ENCODE results near the gene SULT1A2. TPM values are rescaled to one million over a fixed set of nuclear protein-coding genes. Genes with fewer than 3 reads are reported as not detected.
A peak's percentile ranks its signal among the peaks of the same experiment; 100 is the strongest.
"Not testable (repeated sequence)": the region's sequence is repeated elsewhere in the genome, so short reads cannot be mapped to it uniquely, and the experiment has no call there.

The SULT1A2 gene
- total RNA-seq, 6 donors from 2014 or later = 5.7 to 40.8 (median 17.5) TPM

GRCh38 chr16:28621481-28622155 lies 24.8 kb upstream of the SULT1A2 start:
- H3K9me3 ChIP-seq = no peaks in the 10 kb centered on the region
- DNase-seq = no peak
- TF ChIP-seq EP300 (IDR thresholded peaks at IDR 0.05) (no peak), POLR2A (IDR thresholded peaks at IDR 0.05) (no peak), CTCF (IDR thresholded peaks at IDR 0.05) (no peak), POLR2AphosphoS5 (IDR thresholded peaks at IDR 0.05) (no peak)
- no peak for ATAC-seq (ENCODE audit: low FRiP score in 2 of 2)
- no peaks in the 10 kb centered on the region for H3K36me3 ChIP-seq
- no peaks in the 10 kb centered on the region for H3K27me3 ChIP-seq
- WGBS, 2 donors = 78 to 84% methylated on average over 7 of the region's 7 CpGs
- H3K4me3 ChIP-seq = no peak overlapping the region
- H3K4me1 ChIP-seq = peaks cover 0 to 27% (median 8%) of the 10 kb centered on the region in 4 donors
- H3K27ac ChIP-seq = no peak overlapping the region

DNA sequence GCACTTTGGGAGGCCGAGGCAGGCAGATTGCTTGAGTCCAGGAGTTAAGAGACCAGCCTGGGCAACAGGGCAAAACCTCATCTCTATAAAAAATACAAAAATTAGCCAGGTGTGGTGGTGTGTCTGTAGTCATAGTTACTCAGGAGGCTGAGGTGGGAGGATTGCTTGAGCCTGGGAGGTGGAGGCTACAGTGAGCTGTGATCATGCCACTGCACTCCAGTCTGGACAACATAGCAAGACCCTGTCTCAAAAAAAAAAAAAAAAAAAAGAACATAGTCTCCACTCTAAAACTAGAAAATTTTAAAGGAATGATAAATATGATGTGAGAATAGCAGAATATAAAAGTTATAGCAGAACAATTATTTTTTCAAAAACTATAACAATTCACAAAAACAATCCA lies 23.5 kb upstream of the SULT1A2 start:
- ATAC-seq (ENCODE audit: low FRiP score in 2 of 2); H3K4me3 ChIP-seq; DNase-seq; H3K27ac ChIP-seq; H3K36me3 ChIP-seq; H3K27me3 ChIP-seq; H3K9me3 ChIP-seq: not testable (repeated sequence)
- WGBS, 2 donors = 81 to 95% methylated on average over 1 of the region's 1 CpG
- peaks cover 0 to 27% (median 8%) of the 10 kb centered on the region in 4 donors for H3K4me1 ChIP-seq

DNA sequence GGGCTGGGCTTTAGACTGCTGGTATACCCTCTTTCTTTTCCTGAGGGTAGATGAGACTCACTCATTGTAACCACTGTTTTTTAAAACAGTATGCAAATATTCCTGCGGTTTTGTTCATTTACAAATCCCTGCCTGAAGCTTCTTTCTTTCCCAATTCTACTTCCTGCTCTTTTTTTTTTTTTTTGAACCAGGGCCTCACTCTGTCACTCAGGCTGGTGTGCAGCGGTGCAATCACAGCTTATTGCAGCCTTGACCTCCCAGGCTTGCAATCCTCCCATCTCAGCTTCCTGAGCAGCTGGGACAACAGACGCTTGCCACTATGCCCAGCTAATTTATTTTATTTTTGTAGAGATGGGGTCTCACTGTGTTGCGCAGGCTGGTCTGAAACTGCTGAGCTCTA lies 21.0 kb upstream of the SULT1A2 start:
- H3K36me3 ChIP-seq = no peaks in the 10 kb centered on the region
- TF ChIP-seq POLR2A (IDR thresholded peaks at IDR 0.05) (no peak), POLR2AphosphoS5 (IDR thresholded peaks at IDR 0.05) (no peak), CTCF (IDR thresholded peaks at IDR 0.05) (no peak), EP300 (IDR thresholded peaks at IDR 0.05) (no peak)
- ATAC-seq (ENCODE audit: low FRiP score in 2 of 2) (no peak), DNase-seq (no peak)
- H3K9me3 ChIP-seq = no peaks in the 10 kb centered on the region
- H3K27ac ChIP-seq = no peak overlapping the region
- 57 to 59% methylated on average over 4 of the region's 4 CpGs for WGBS, 2 donors
- no peaks in the 10 kb centered on the region for H3K27me3 ChIP-seq
- H3K4me3 ChIP-seq = no peak overlapping the region
- peaks cover 0 to 14% (median 6%) of the 10 kb centered on the region in 4 donors for H3K4me1 ChIP-seq

- Histone ChIP-seq H3K4me3 (no peak overlapping the region), H3K9me3 (no peaks in the 10 kb centered on the region), H3K27ac (no peak overlapping the region), H3K27me3 (no peaks in the 10 kb centered on the region), H3K36me3 (no peaks in the 10 kb centered on the region), H3K4me1 (peaks cover 0 to 6% (median 0%) of the 10 kb centered on the region in 4 donors)
- TF ChIP-seq EP300 (IDR thresholded peaks at IDR 0.05) = no peak
- TF ChIP-seq POLR2A (IDR thresholded peaks at IDR 0.05) = no peak
- no peak for TF ChIP-seq POLR2AphosphoS5 (IDR thresholded peaks at IDR 0.05)
- no peak for TF ChIP-seq CTCF (IDR thresholded peaks at IDR 0.05)
- DNase-seq (no peak), ATAC-seq (ENCODE audit: low FRiP score in 2 of 2) (no peak)
- 64 to 66% methylated on average over 7 of the region's 7 CpGs for WGBS, 2 donors
Measured at GRCh38 chr16:28616636-28617035, 19.8 kb upstream of the SULT1A2 start.

DNA sequence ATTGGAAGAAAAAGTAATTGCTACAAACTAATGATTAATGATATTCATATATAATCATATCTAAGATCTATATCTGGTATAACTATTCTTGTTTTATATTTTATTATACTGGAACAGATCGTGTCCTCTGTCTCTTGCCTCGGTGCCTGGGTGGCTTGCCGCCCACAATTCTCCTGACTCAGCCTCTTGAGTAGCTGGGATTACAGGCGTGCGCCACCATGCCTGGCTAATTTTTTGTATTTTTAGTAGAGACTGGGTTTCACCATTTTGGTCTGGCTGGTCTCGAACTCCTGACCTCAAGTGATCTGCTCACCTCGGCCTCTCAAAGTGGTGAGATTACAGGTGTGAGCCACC lies 19.4 kb upstream of the SULT1A2 start:
- not testable (repeated sequence) for H3K27me3 ChIP-seq; H3K27ac ChIP-seq; H3K4me3 ChIP-seq; H3K36me3 ChIP-seq; H3K4me1 ChIP-seq; DNase-seq; H3K9me3 ChIP-seq; ATAC-seq (ENCODE audit: low FRiP score in 2 of 2)
- WGBS, 2 donors = 61 to 70% methylated on average over 7 of the region's 7 CpGs

DNA sequence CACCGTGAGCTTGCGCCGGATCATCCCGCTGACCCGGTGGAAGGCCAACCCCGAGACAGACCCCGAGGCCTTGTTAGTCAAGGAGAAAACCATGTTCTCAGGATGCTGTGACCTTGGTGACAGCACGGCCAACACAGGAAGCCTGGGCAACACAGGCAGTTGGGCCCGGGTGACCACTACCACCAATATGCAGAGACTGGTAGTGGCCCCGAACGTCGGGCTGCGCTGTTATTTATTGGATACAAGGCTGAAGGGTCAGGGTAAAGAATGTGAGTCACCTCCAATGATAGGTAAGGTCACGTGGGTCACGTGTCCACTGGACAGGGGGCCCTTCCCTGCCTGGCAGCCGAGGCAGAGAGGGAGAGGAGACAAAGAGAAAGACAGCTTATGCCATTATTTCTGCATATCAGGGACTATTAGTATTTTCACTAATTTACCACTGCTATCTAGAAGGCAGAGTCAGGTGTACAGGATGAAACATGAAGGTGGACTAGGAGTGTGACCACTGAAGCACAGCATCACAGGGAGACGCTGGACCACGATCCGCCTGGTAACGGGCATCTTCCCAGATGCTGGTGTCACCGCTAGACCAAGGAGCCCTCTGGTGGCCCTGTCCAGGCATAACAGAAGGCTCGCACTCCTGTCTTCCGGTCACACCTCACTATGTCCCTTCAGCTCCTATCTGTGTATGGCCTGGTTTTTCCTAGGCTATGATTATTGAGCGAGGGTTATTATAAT lies 18.8 kb upstream of the SULT1A2 start:
- peak; percentile 62 to 83 (median 81) for TF ChIP-seq CTCF (IDR thresholded peaks at IDR 0.05)
- ATAC-seq (ENCODE audit: low FRiP score in 2 of 2) (peak in 1 of 2 donors; percentile 36), DNase-seq (peak; percentile 25 to 78)
- WGBS, 2 donors = 43 to 49% methylated on average over 14 to 17 of the region's 24 CpGs
- H3K36me3 ChIP-seq, H3K4me3 ChIP-seq, H3K27ac ChIP-seq, H3K9me3 ChIP-seq, H3K27me3 ChIP-seq: not testable (repeated sequence)
- H3K4me1 ChIP-seq = peaks cover 5 to 13% (median 7%) of the 10 kb centered on the region in 4 donors

DNA sequence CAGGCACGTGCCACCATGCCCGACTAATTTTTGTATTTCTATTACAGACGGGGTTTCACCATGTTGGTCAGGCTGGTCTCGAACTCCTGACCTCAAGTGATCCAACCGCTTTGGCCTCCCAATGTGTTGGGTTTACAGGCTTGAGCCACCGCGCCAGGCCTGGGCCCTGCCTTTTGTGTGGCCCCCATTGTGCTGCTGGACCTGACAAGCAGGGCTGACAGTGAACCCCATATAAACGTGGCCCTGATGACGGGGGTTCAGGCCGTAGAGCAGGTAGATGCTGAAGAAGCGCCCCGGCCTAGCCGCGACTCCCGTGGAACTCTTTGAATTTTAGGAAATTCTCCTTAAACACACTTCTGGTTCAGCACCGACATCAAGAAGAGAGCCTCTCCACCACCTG lies 17.7 kb upstream of the SULT1A2 start:
- H3K27ac ChIP-seq; H3K36me3 ChIP-seq; DNase-seq; H3K27me3 ChIP-seq; H3K4me3 ChIP-seq; ATAC-seq (ENCODE audit: low FRiP score in 2 of 2); H3K9me3 ChIP-seq: not testable (repeated sequence)
- 83 to 96% methylated on average over 8 to 11 of the region's 16 CpGs for WGBS, 2 donors
- peaks cover 13 to 24% (median 17%) of the 10 kb centered on the region in 4 donors for H3K4me1 ChIP-seq

DNA sequence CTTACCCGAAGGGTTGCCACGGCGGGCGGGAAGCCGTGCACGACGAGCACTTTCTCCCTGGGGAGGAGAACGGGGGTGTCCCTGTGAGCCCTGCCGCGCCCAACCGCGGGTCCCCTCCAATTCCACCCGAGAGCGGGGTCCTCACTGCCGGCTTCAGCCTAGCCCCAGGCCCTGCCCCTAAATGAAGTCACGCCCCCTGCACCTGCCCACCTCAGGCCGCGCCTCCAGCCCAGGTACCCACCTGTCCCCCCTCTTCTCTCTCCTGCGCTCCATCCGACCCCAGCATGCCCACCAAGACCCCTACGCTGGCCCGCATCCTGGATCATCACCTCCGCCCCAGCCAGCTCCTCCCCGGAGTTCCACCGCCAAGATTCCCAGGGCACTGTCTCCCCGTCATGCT lies 17.1 kb upstream of the SULT1A2 start:
- H3K4me3 ChIP-seq; H3K9me3 ChIP-seq; H3K36me3 ChIP-seq; ATAC-seq (ENCODE audit: low FRiP score in 2 of 2); H3K27ac ChIP-seq; H3K27me3 ChIP-seq: not testable (repeated sequence)
- DNase-seq = peak in 1 of 2 donors; percentile 67
- WGBS, 2 donors = 60% methylated on average over 1 of the region's 26 CpGs; no CpG with 5 or more reads in 1 of the 2 donors
- peaks cover 18 to 31% (median 23%) of the 10 kb centered on the region in 4 donors for H3K4me1 ChIP-seq

Measured in upper lobe of left lung (tissue), 6 donors.